ENCODE measurements around the gene INPP5A.
"Not testable (repeated sequence)": the region's sequence is repeated elsewhere in the genome, so short reads cannot be mapped to it uniquely, and the experiment has no call there.

INPP5A gene, protein sequence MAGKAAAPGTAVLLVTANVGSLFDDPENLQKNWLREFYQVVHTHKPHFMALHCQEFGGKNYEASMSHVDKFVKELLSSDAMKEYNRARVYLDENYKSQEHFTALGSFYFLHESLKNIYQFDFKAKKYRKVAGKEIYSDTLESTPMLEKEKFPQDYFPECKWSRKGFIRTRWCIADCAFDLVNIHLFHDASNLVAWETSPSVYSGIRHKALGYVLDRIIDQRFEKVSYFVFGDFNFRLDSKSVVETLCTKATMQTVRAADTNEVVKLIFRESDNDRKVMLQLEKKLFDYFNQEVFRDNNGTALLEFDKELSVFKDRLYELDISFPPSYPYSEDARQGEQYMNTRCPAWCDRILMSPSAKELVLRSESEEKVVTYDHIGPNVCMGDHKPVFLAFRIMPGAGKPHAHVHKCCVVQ

GRCh38 chr10:132537684-132538001 lies at the start of gene INPP5A:
INPP5A (plus strand) TSS chr10:132537787; CDS start chr10:132538097, 310 bp downstream.
- intact Hi-C loops (cut with DNase I): loop anchor here (2.0 to 10.0 kb wide), 3 partner anchors 80 to 143 kb away; partner anchors contain the start of gene PWWP2B
- no peak for DNase-seq

GRCh38 chr10:132488231-132488821 lies 49.3 kb upstream of the INPP5A start:
- DNase-seq: peak in 3 of 10 donors; percentile 33 to 80 (median 68)
- intact Hi-C loops (cut with DNase I): no loop called here

- DNase-seq: peak in 3 of 10 donors; percentile 36 to 61 (median 49)
- intact Hi-C loops (cut with DNase I): no loop called here
Measured at GRCh38 chr10:132489053-132489703, 48.4 kb upstream of the INPP5A start.

GRCh38 chr10:132489704-132490534 lies 47.7 kb upstream of the INPP5A start:
- intact Hi-C loops (cut with DNase I): no loop called here
- DNase-seq: peak in 3 of 10 donors; percentile 44 to 79 (median 68)

GRCh38 chr10:132491534-132491933 lies 46.1 kb upstream of the INPP5A start:
- DNase-seq: peak in 2 of 10 donors; percentile 44 to 50
- intact Hi-C loops (cut with DNase I): not testable (repeated sequence)

GRCh38 chr10:132492323-132493025 lies 45.1 kb upstream of the INPP5A start:
- intact Hi-C loops (cut with DNase I): no loop called here
- DNase-seq: peak in 8 of 10 donors; percentile 33 to 96 (median 56)

DNA sequence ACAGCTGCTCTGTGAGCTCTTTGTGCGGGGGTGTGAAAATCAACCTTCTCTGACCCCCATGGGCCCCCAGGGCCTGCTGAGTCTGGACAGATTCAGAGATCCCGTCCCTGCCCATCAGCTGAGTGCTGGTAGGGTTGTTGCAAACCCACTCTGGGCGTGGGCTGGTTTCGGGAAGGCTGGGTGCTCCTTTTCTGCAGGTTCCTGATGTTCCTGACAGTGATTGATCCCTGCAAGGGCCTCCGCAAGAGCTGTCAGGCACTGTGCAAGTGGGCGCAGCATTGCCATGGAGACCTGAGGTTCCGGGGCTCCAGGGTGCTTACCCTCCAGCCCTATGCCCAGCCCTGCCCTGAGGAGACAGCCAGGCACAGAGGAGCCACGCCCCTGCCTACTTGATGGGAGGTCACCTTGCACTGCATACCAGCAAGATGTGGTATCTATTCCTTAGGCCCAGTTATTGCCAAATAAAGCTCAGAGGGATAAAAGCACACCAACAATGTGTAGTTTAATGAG lies 44.3 kb upstream of the INPP5A start:
- intact Hi-C loops (cut with DNase I): no loop called here

DNA sequence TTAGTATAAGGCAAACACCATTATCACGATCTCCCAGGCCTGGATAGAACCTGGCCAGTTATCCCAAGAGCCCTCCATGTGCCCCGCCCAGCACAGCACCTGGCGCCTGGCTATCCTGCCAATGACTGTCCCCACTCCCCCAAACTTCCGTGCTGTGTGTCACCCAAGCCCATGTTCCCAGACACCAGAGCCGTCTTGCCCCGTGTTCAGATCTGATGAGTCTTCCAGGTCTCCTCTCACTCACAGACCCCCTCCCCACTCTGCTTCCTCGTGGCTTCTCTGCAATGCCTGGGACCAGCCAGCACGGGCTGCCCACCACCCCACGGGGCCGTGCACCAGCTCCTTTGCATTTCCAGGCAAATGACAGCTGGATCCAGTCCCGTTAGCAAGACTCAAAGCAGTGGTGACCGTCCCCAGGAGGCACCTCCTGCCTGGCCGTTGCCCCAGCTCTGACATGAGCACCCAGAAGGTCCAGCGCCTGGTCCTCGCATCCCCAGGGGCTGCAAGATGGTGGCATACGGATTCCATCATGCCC lies 43.8 kb upstream of the INPP5A start:
- intact Hi-C loops (cut with DNase I): no loop called here
- peak in 3 of 10 donors; percentile 53 to 75 (median 70) for DNase-seq

More for the DNA sequence above, 44.3 kb upstream of the INPP5A start:
- peak in 3 of 10 donors; percentile 65 to 79 (median 66) for DNase-seq

- intact Hi-C loops (cut with DNase I): no loop called here
- peak in 1 of 10 donors; percentile 10 for DNase-seq
Measured at GRCh38 chr10:132494866-132495630, 42.5 kb upstream of the INPP5A start.

DNA sequence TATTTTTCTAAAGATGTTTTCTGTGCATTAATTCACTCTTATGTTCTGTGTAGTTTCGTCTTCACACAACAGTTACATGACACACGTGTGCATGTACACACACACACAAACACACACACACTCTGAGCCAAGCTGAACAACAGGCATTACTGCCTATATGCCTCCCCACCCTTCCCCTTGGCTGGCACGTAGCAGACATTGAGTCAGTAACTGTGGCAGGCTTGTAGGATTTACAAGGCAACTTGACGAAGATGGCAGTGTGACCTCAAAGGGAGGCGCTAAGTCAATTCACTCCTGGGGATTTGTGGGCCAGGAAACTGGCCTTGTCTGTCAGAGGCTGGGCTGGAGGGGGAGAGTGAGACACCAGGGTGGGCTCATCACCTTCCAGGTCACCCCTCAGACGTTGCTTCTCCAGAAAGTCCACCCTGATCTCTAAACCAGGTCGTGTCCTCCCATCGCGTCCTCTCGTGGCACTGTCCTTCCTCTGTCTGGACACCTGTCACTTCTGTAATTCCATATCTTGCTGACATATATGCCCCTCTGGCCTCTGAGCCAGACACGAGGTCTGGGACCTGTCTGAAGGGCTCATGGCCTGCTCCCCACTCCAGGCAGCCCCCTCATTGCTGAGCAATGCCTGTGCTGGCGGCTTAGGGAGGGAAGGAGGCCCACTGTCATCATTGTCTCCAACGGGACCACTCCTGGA lies 41.1 kb upstream of the INPP5A start:
- intact Hi-C loops (cut with DNase I): no loop called here
- peak in 3 of 10 donors; percentile 29 to 49 (median 29) for DNase-seq

GRCh38 chr10:132497063-132497680 lies 40.4 kb upstream of the INPP5A start:
- intact Hi-C loops (cut with DNase I): no loop called here
- peak in 3 of 10 donors; percentile 53 to 79 (median 54) for DNase-seq

- intact Hi-C loops (cut with DNase I): no loop called here
- peak in 5 of 10 donors; percentile 3 to 65 (median 41) for DNase-seq
Measured at GRCh38 chr10:132497861-132498561, 39.6 kb upstream of the INPP5A start.

- intact Hi-C loops (cut with DNase I): no loop called here
- peak in 5 of 10 donors; percentile 10 to 86 (median 51) for DNase-seq
Measured at GRCh38 chr10:132498562-132499366, 38.8 kb upstream of the INPP5A start.

DNA sequence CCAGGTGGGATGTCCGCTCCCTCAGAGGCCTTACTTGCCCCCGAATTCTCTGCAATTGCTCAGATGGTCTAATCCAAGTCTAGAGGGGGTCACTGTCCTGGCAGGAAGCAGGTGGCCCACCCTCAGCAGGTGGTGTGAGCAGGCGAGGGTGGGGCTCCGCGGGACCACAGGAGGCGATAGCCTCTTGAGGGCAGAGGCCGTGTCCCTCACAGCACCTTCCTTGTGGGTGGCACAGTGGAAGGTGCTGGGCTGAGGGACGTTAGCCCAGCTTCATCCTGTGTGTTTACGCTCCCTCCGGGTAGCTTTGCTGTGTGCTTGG lies 38.3 kb upstream of the INPP5A start:
- intact Hi-C loops (cut with DNase I): no loop called here

DNA sequence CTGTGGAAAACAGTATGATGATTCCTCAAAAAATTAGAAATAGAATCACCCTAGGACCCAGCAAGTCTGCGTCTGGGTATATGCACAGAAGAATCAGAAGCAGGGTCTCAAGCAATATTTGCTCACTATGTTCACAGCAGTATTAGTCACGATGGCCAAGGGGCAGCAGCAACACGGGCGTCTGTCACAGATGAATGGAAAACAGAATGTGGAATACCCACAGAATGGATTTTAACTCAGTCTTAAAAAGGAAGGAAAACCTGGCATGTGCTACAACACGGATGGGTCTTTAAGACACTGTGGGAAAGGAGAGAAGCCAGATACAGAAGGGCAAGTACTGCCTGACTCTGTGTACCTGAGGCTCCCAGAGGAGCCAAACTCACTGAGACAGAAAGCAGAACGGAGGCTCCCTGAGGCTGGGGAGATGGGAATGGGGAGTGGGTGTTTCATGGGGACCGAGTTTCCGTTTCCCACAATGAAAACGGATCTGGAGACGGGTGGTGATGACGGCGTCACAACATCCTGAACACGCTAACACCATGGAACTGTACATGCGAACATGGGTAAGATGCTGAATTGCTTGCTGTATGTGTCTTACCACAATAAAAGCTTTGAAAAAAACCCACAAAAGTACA lies 36.7 kb upstream of the INPP5A start:
- peak in 3 of 10 donors; percentile 0 to 26 (median 19) for DNase-seq
- intact Hi-C loops (cut with DNase I): no loop called here

More for the DNA sequence above, 38.3 kb upstream of the INPP5A start:
- peak in 2 of 10 donors; percentile 19 to 44 for DNase-seq
